Inflammatory macrophage treated with lipopolysaccharide for 1 hour (primary cell): Measurements from ENCODE around the gene WDFY4.

Source experiments
- DNase-seq, 2 donors: peaks; one replicate each; pipeline ENCODE4 v3.0.0-alpha.2; 2020 to 2022

The WDFY4 gene

DNA sequence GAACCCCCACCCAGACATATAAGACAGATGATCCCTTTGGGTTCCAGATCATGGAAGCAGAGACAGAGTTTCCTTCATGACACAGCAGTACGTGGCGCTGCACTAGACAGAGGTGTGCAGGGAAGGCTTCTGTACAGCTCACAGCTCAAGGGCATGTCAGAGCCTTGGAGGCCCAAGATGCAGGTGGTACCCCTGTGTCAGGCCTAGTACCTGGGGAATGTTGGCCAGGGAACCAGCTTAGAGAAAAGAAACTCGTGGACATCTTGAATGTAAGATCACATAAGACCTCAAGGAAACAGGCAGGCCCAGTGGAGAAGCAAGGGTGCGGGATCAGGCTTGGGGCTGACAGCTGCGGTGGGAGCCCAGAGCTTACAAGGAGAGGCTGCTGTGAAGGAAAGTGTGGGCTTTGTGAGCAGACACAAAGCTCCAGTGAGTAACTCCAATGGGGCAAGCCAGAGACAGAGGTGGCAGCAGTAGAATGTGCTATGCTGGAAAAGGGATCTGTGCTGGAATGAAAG, 91.4 kb downstream of the WDFY4 start:
- DNase-seq, result no peak

DNA sequence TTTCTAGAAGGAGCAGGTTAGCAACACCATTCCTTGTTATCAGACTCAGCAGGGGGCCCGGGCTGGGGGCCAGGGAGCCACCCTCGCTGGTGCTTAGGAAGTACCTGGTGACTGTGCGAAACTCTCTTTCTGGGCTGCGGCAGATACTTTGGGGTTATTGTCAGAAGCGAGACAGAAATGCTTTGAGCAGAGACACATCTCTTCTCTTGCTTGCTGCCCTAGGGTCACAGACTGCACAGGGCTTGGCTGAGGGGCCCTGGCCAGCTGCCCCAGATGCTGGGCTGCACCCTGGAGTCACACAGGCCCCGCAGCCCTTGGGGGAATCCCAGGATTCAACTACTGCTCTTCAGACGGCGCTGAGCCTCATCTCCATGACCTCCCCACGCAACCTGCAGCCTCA, 91.9 kb downstream of the WDFY4 start:
- no peak for DNase-seq

GRCh38 chr10:48777110-48777509, 92.4 kb downstream of the WDFY4 start:
- no peak for DNase-seq

DNA sequence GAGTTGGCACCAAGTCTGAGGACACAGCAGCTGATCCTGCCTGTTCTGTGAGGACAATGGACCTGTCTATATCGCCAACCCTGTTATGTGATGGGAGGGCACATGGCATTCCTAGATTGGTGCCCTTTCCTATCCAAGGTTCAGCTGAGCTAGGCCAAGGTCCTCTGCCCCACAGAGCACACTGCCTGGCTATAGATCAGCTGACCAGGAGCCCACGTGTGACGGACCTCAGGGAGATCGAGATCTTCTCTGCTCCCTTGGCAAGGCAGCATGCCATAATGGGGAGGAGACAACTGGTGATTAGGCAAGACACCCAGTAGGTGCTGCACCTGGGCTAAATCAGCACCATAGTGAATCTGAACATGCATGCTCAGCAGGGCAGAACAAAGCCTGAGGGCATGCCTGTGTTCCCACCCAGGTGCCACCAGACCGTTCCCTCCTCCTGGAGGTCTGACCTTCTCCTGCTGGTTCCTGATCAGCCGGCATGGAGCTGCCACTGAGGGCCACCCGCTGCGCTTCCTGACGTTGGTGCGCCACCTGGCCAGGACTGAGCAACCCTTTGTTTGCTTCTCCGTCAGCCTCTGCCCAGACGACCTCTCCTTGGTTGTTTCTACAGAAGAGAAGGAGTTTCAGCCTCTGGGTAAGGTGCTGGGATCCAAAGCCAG, 93.7 kb downstream of the WDFY4 start:
- no peak for DNase-seq

DNA sequence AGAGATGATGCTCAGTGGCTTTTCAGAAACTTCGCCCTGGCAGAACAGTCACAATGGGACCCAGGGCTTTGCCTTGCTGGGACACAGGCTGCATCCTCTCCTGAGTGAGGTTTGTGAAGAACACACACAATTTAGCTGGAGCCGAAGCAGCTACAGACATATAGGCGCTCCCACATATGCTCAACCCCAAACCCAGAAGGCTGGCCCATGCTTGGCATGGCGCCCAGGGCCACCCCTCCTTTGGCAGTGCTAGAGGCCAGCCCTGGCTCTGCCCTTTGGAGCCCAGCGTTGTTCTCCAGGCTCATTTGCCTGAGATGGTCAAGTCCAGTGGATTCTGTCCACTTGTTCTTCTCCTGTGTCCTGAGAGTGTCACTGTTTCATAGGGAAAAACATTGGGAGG, 94.4 kb downstream of the WDFY4 start:
- DNase-seq, result no peak

DNA sequence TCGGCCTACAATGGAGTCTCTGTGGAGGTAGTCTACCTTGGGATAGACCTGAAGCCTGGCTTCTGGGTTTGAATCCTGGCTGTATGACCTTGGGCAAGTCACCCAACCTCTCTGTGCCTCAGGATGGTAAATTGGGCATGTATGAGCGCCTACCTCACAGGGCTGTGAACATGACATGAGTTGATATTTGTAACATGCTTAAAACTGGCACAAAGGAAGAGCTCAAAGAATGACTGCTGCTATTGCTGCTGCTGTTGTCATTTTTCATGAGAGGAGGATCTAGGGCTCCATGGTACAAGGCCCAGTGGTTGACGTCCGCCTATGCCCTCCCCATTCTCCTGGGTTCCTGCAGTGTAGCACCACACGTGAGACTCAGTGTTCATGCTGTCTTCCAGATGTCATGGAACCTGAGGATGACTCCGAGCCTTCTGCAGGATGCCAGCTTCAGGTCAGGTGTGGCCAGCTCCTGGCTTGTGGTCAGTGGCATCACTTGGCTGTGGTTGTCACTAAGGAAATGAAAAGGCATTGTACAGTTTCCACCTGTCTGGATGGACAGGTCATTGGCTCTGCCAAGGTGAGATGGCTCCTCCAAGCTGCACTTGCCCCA, 95.0 kb downstream of the WDFY4 start:
- no peak for DNase-seq

- no peak for DNase-seq
Measured at GRCh38 chr10:48780341-48780740, 95.7 kb downstream of the WDFY4 start.

DNA sequence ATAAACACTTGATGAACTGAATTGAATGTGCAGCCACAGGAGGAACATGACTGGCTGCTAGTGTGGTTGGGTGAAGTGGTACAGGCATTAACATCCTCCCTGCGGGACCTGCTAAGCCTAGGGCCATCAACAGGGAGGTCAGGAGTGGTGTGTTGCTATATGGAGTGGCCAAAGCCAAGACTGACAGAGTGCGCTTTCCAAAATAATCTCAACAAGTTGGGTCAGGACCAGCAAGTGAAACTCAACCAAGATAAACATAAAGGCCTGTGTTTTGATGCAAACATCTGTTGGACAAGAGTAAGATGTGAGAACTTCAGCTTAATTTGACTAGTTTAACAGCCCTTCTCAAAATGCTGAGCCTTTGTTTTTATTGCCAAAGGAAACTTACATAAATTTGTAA, 97.7 kb downstream of the WDFY4 start:
- DNase-seq, result no peak

DNA sequence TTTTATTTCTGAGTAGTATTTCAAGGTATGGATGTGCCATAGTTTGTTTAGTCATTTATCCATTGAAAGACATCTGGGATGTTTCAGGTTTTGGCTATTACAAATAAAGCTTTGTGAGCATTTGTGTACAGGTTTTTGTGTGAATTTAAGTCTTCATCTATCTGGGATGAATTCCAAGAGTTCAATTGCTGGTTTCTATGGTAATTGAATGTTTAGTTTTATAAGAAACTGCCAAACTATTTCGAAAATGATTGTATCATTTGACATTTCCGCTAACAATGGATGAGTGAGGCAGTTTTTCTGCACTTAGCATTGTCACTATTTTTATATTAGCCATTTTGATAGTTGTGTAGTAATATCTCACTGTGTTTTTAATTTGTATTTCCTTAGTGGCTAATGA, 99.4 kb downstream of the WDFY4 start:
- no peak for DNase-seq

- DNase-seq, result no peak
Measured at GRCh38 chr10:48785796-48786195, 101.1 kb downstream of the WDFY4 start.

GRCh38 chr10:48786606-48787282, 102.1 kb downstream of the WDFY4 start:
- peak; percentile 50 to 53 for DNase-seq

DNA sequence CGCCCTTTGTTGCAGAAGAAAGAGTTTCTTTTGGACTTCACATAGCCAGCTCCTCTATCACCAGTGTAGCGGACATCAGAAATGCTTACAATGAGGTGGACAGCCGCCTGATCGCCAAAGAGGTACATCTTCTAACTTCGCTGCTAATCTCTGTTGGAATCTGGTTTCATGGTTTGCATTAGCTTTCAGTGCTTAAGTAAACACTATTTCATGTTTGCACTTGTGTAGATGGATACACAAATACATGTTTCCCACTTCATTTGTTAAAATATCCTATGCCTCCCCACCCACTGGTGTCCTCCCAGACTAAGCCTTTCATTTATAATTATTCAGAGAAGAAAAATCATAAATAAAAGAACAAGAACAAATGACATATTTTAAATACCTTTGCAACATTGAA, 103.9 kb downstream of the WDFY4 start:
- DNase-seq, result no peak

GRCh38 chr10:48789486-48790456, 105.1 kb downstream of the WDFY4 start:
- DNase-seq, result no peak

DNA sequence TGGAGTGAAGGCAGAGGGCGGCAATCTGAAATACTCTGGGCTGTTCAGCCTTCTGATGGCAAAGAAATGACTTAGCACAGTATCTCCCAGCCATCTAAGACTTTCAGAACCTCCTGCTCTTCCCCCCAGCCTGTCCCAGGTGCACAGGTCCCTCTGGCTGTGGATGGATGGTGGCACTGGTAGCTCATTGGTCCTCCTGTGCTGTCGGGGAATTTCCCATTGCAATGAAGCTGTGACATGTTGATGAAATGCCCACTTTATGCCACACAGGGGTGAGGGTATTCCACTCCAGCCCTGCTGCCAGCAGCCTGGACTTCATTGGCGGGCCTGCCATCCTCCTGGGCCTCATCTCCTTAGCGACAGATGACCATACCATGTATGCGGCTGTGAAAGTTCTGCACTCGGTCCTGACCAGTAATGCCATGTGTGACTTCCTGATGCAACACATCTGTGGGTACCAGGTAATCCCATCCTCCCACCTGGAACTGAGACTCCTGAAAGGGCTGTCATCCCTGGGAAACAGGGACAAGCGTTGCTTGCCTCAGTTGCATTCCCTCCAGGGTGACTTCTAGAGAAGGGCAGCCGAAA, 105.9 kb downstream of the WDFY4 start:
- no peak for DNase-seq

DNA sequence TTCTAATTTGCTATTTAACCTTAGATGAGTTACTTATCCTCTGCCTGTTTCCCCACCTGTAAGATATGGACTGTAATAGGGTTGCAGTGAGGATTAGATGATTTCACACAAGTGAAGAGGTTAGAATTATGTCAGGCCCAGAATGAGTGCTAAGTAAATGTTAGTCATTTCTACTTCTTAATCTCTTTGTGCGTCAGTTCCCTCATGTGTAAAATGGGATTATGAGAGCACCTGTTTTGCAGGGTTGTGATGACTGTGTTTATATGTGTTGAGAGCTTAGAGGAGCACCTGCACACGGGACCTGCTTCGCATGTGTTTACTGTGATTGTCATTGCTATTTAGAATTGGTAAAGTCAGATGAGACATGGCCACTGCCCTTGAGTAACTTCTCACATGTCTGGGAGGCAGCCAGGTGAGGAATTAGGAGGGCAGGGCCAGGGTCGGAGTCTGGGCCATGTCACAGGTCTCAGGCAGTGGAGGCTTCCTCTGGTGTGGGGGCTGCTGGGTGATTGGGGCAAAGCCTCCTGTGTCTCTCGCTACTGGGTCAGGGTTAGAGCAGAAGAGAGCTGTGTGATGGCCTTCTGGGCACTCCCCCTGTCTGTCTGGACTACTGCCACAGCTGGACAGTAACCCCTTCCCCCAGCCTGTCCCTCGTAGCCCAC, 106.7 kb downstream of the WDFY4 start:
- DNase-seq, result no peak

GRCh38 chr10:48792121-48792520, 107.4 kb downstream of the WDFY4 start:
- no peak for DNase-seq

DNA sequence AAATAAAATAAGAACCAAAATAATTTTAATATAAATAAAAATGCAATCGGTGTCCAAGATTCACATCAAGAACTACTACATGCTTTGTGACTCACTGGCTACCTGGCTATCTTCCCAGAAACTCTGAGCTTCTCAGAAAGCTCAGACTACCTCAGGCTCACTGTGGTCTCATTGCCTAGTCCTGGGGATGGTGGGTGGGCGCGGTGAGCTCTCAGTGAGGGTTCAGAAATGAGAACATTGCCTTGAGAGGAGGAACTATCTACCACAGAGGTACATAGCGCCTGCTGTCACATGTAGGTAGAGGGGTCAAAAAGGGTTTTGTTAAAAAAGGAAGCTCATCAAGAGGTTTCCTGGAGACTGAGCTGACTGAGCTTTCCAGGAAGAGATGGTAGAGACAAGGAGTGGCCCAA, 108.0 kb downstream of the WDFY4 start:
- no peak for DNase-seq

DNA sequence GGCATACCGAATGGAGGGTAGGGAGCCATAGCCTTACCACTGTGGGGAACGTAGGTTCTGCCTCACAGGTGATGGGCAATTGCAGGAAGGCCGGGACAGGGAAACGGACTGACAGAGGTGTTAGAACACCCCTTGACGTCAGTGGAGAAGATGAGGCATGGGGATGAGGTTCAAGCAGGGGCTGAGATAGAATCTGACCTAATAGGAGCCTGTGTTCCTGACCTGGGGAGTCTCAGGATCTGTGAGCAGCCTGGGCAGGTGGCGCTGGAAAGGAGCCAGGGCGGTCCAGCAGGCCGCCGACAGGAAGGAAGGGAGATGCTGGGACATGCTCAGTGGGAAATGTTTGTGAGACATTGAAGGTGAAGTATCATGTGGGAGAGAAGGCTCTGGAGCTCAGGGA, 109.4 kb downstream of the WDFY4 start:
- no peak for DNase-seq

GRCh38 chr10:48796713-48797245, 112.1 kb downstream of the WDFY4 start:
- DNase-seq, result no peak

DNA sequence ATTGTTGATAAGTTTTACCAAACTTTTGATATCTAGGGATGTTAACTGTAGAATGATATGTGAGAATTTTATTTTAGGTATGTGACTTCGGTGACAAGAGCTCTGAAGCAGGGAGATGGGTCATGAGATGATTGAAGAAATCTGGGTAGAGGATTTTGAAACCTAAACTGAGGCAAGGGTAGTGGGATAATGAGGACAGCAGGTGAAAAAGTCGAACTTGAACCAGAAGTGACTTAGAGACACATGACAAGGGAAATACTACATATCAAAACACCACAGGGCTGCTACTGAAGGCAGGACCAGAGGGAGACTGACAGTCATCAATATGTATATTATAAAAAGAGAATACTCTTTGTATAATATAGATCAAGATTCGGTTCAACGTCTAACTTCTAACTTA, 113.2 kb downstream of the WDFY4 start:
- peak in 1 of 2 donors; percentile 86 for DNase-seq

- DNase-seq, result peak; percentile 76 to 90
Measured at GRCh38 chr10:48798481-48799254, 114.0 kb downstream of the WDFY4 start.
